H9 (cell line): Measurements from ENCODE around the gene ZNF770. TPM values are rescaled to one million over a fixed set of nuclear protein-coding genes. Genes with fewer than 3 reads are reported as not detected.

Source experiments
- DNase-seq: peaks from one replicate; pipeline ENCODE4 v3.0.0-alpha.2; 2017
- H2AFZ ChIP-seq: one replicate; pipeline ENCODE4 v1.6.1; 2013; ENCODE audit warnings: mild to moderate bottlenecking, low read length, control low read depth, moderate library complexity
- H2AK5ac ChIP-seq: 2 replicates; pipeline ENCODE4 v1.6.1; 2013; ENCODE audit warnings: low read length, control low read depth, mixed read lengths; ENCODE audit not compliant: insufficient read length
- H2BK120ac ChIP-seq: one replicate; pipeline ENCODE4 v1.6.1; 2013; ENCODE audit warnings: low read depth, mild to moderate bottlenecking, low read length, control low read depth, inconsistent platforms; ENCODE audit not compliant: poor library complexity, severe bottlenecking
- H2BK12ac ChIP-seq: 2 replicates; pipeline ENCODE4 v1.6.1; 2013; ENCODE audit warnings: low read length, control low read depth, mixed read lengths, low read depth; ENCODE audit not compliant: insufficient read length
- H2BK15ac ChIP-seq: 2 replicates; pipeline ENCODE4 v1.6.1; 2013; ENCODE audit warnings: low read depth, low read length, control low read depth
- H2BK20ac ChIP-seq: one replicate; pipeline ENCODE4 v1.6.1; 2013; ENCODE audit warnings: low read depth, mild to moderate bottlenecking, low read length, control low read depth, inconsistent platforms; ENCODE audit not compliant: poor library complexity, severe bottlenecking
- H2BK5ac ChIP-seq: 2 replicates; pipeline ENCODE4 v1.6.1; 2013; ENCODE audit warnings: low read length, control low read depth, mixed read lengths; ENCODE audit not compliant: insufficient read length
- H3K14ac ChIP-seq: 2 replicates; pipeline ENCODE4 v1.6.1; 2013; ENCODE audit warnings: low read length, control low read depth; ENCODE audit not compliant: insufficient read depth
- H3K18ac ChIP-seq: 2 replicates; pipeline ENCODE4 v1.6.1; 2013; ENCODE audit warnings: low read depth, mild to moderate bottlenecking, mixed read lengths, low read length, control low read depth; ENCODE audit not compliant: insufficient read length
- H3K23ac ChIP-seq: 2 replicates; pipeline ENCODE4 v1.6.1; 2013; ENCODE audit warnings: low read length, control low read depth, mixed read lengths, low read depth; ENCODE audit not compliant: insufficient read length
- H3K23me2 ChIP-seq: 2 replicates; pipeline ENCODE4 v1.6.1; 2013; ENCODE audit warnings: low read depth, mild to moderate bottlenecking, mixed read lengths, low read length, control low read depth; ENCODE audit not compliant: insufficient read length, poor library complexity, severe bottlenecking
- H3K27ac ChIP-seq: 2 replicates; pipeline ENCODE4 v1.5.1; 2013; ENCODE audit warnings: low read length, control low read depth, mixed read lengths, low read depth; ENCODE audit not compliant: insufficient read length
- H3K27me3 ChIP-seq: 2 replicates; pipeline ENCODE4 v1.6.1; 2013; ENCODE audit warnings: low read length, control low read depth, inconsistent platforms; ENCODE audit not compliant: insufficient read depth
- H3K4ac ChIP-seq: 2 replicates; pipeline ENCODE4 v1.6.1; 2013; ENCODE audit warnings: low read depth, mild to moderate bottlenecking, control low read depth, inconsistent platforms, low read length, moderate library complexity
- H3K4me1 ChIP-seq: 2 replicates; pipeline ENCODE4 v1.6.1; 2013; ENCODE audit warnings: low read length, control low read depth, inconsistent platforms; ENCODE audit not compliant: insufficient read depth
- H3K4me2 ChIP-seq: 2 replicates; pipeline ENCODE4 v1.6.1; 2013; ENCODE audit warnings: low read length, control low read depth, mixed read lengths; ENCODE audit not compliant: insufficient read length, insufficient read depth
- H3K56ac ChIP-seq: 2 replicates; pipeline ENCODE4 v1.6.1; 2013; ENCODE audit warnings: low read depth, mild to moderate bottlenecking, mixed read lengths, low read length, control low read depth; ENCODE audit not compliant: insufficient read length
- H3K79me1 ChIP-seq: 2 replicates; pipeline ENCODE4 v1.6.1; 2013; ENCODE audit warnings: low read depth, mild to moderate bottlenecking, moderate library complexity, low read length, control low read depth, inconsistent platforms; ENCODE audit not compliant: insufficient read depth, poor library complexity, severe bottlenecking
- H3K79me2 ChIP-seq: 2 replicates; pipeline ENCODE4 v1.6.1; 2013; ENCODE audit warnings: low read length, control low read depth, inconsistent platforms; ENCODE audit not compliant: insufficient read depth
- H3K9ac ChIP-seq: 2 replicates; pipeline ENCODE4 v1.6.1; 2013; ENCODE audit warnings: low read length, control low read depth, mixed read lengths; ENCODE audit not compliant: insufficient read length; ENCODE audit errors: extremely low read depth
- H3K9me3 ChIP-seq: one replicate; pipeline ENCODE4 v1.6.1; 2013; ENCODE audit warnings: low read depth, low read length, inconsistent platforms; ENCODE audit not compliant: control insufficient read depth
- H3T11ph ChIP-seq: one replicate; pipeline ENCODE4 v1.6.1; 2013; ENCODE audit warnings: mild to moderate bottlenecking, low read length, control low read depth, inconsistent platforms
- H4K20me1 ChIP-seq: one replicate; pipeline ENCODE4 v1.6.1; 2013; ENCODE audit not compliant: control insufficient read depth, insufficient read length, insufficient read depth
- H4K5ac ChIP-seq: 2 replicates; pipeline ENCODE4 v1.6.1; 2013; ENCODE audit warnings: low read depth, mild to moderate bottlenecking, mixed read lengths, low read length, control low read depth; ENCODE audit not compliant: insufficient read length
- H4K8ac ChIP-seq: replicated peaks from 2 replicates; pipeline ENCODE4 v1.6.1; 2013; ENCODE audit warnings: low read length, control low read depth, mixed read lengths, low read depth; ENCODE audit not compliant: insufficient read length
- H4K91ac ChIP-seq: 2 replicates; pipeline ENCODE4 v1.6.1; 2013; ENCODE audit warnings: low read depth, mild to moderate bottlenecking, moderate library complexity, mixed read lengths, low read length, control low read depth; ENCODE audit not compliant: insufficient read length
- H3K27ac Mint-ChIP-seq, 3 experiments: 2 replicates in 2 of 3; 3 replicates in 1 of 3; pipeline ENCODE4 v1.8.0; 2020 to 2021; ENCODE audit warnings: mixed read lengths in 3 of 3, mild to moderate bottlenecking in 1 of 3, moderate library complexity in 1 of 3
- H3K27me3 Mint-ChIP-seq: 2 replicates; pipeline ENCODE4 v1.8.0; 2021; ENCODE audit warnings: low read depth, mild to moderate bottlenecking, moderate library complexity, mixed read lengths
- H3K36me3 Mint-ChIP-seq, 3 experiments: 2 replicates in 2 of 3; 3 replicates in 1 of 3; pipeline ENCODE4 v1.8.0; 2020 to 2021; ENCODE audit warnings: low read depth in 3 of 3, mixed read lengths in 3 of 3; ENCODE audit not compliant: insufficient read depth in 1 of 3
- H3K4me1 Mint-ChIP-seq, 2 experiments: 2 replicates each; pipeline ENCODE4 v1.8.0; 2020; ENCODE audit warnings: mixed read lengths in 2 of 2
- H3K4me3 Mint-ChIP-seq, 2 experiments: 2 replicates in 1 of 2; 3 replicates in 1 of 2; pipeline ENCODE4 v1.8.0; 2020 to 2021; ENCODE audit warnings: mild to moderate bottlenecking in 2 of 2, mixed read lengths in 2 of 2, moderate library complexity in 1 of 2
- H3K9me3 Mint-ChIP-seq, 2 experiments: 2 replicates in 1 of 2; 3 replicates in 1 of 2; pipeline ENCODE4 v1.8.0; 2020; ENCODE audit warnings: mild to moderate bottlenecking in 2 of 2, mixed read lengths in 2 of 2, moderate library complexity in 1 of 2
- CTCF ChIP-seq: fragments of 200-600 bp; sonication (generic); conservative IDR thresholded peaks from 3 replicates; pipeline ENCODE4 v1.8.0; 2021; ENCODE audit warnings: antibody characterized with exemption, mild to moderate bottlenecking
- WGBS: extraction: QIAGEN DNeasy Blood & Tissue Kit; methylation state at CpG from one replicate; pipeline ENCODE4 v1.1.7; 2013; ENCODE audit warnings: missing lambda C conversion rate, low lambda C conversion rate, mixed read lengths; ENCODE audit not compliant: insufficient read length; ENCODE audit errors: extremely low coverage; 5-methylcytosine and 5-hydroxymethylcytosine counted together
- total RNA-seq: library from RNA; stranded (reverse); gene quantifications from 2 replicates; pipeline ENCODE4 v1.2.1, GENCODE V29; 2021

Gene ZNF770
- total RNA-seq, 1 experiment from 2014 or later, result 111 TPM

GRCh38 chr15:35019404-35020327 lies 31.6 kb upstream of the ZNF770 start:
- H3K36me3 Mint-ChIP-seq, result peaks cover 0 to 19% (median 11%) of the 10 kb centered on the region in 3 experiments; a peak in 5 of 7 replicates
- H2BK15ac ChIP-seq, result no peak overlapping the region
- no peak for TF ChIP-seq CTCF
- H3K27ac ChIP-seq, result peak overlapping the region; percentile 44
- no peak overlapping the region for H3K14ac ChIP-seq
- peaks cover 36 to 41% of the 10 kb centered on the region in 2 experiments for H3K4me1 Mint-ChIP-seq
- peak; percentile 76 for DNase-seq
- H2AK5ac ChIP-seq, result no peak overlapping the region
- H3K4me1 ChIP-seq, result peaks cover 2% of the 10 kb centered on the region; the same call in 1 of the 2 replicates
- no peak overlapping the region for H2AFZ ChIP-seq
- H2BK12ac ChIP-seq, result no peak overlapping the region
- H3K79me2 ChIP-seq, result no peaks in the 10 kb centered on the region
- no peak overlapping the region for H2BK20ac ChIP-seq
- no peak overlapping the region for H3K23ac ChIP-seq
- H2BK5ac ChIP-seq, result no peak overlapping the region
- no CpG with 5 or more reads among the region's 6 CpGs for WGBS
- no peak overlapping the region for H4K91ac ChIP-seq
- peaks cover 11% of the 10 kb centered on the region in 2 experiments for H3K9me3 Mint-ChIP-seq
- H4K20me1 ChIP-seq, result no peaks in the 10 kb centered on the region
- no peaks in the 10 kb centered on the region for H3K9me3 ChIP-seq
- peak overlapping the region; percentile 4 for H3K4me2 ChIP-seq
- H3K18ac ChIP-seq, result peak overlapping the region; percentile 66
- H2BK120ac ChIP-seq, result no peak overlapping the region
- H3K79me1 ChIP-seq, result no peaks in the 10 kb centered on the region
- H4K8ac ChIP-seq, result no peak overlapping the region
- H4K5ac ChIP-seq, result no peak overlapping the region
- H3K4me3 Mint-ChIP-seq, result peak overlapping the region in 1 of 2 experiments; percentile 13; a peak in 2 of 5 replicates
- H3K4ac ChIP-seq, result no peak overlapping the region
- H3K23me2 ChIP-seq, result no peaks in the 10 kb centered on the region
- no peaks in the 10 kb centered on the region for H3K27me3 Mint-ChIP-seq
- no peak overlapping the region for H3K9ac ChIP-seq
- H3K56ac ChIP-seq, result no peak overlapping the region
- H3K27me3 ChIP-seq, result no peaks in the 10 kb centered on the region
- peak overlapping the region; percentile 26 to 98 (median 96) for H3K27ac Mint-ChIP-seq
- no peak overlapping the region for H3T11ph ChIP-seq
